Measurements from ENCODE around the gene USO1.

DNA sequence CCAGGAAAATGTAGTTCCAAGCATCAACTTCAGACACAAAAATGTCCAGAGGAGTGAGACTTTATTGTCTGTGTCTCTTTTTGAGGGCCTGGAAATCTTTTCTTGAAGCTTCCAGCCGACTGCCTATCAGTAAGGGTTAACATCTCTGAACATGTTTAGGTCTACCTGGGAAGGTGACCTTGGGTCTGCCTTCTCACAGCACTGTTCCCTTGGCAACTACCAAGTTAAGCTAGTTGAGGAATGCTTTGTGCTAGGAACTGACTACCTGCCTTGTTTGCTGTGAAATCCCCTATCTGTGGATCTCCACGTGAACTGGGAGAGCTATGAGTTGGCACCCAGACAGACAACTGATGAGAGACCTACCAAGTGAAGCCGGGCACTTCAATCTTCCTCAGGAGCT lies 96.3 kb downstream of the USO1 start:
- TF ChIP-seq CTCF (conservative IDR thresholded peaks at IDR 0.05; ENCODE audit: low read depth in 2 of 2) (no peak), EZH2 (IDR thresholded peaks at IDR 0.05; ENCODE audit: low read depth, unreplicated experiment) (no peak), REST (IDR thresholded peaks at IDR 0.05; ENCODE audit: unreplicated experiment) (no peak), CREB1 (CRISPR knock-in tag; IDR thresholded peaks at IDR 0.05; ENCODE audit: low read depth) (no peak), POLR2AphosphoS5 (IDR thresholded peaks at IDR 0.05; ENCODE audit: low read depth) (no peak), ZNF331 (CRISPR knock-in tag; IDR thresholded peaks at IDR 0.05; ENCODE audit: low read depth) (no peak), EZH2phosphoT487 (IDR thresholded peaks at IDR 0.05; ENCODE audit: unreplicated experiment) (no peak), ETS1 (IDR thresholded peaks at IDR 0.05) (no peak)
- TF ChIP-seq, protein P1, sequence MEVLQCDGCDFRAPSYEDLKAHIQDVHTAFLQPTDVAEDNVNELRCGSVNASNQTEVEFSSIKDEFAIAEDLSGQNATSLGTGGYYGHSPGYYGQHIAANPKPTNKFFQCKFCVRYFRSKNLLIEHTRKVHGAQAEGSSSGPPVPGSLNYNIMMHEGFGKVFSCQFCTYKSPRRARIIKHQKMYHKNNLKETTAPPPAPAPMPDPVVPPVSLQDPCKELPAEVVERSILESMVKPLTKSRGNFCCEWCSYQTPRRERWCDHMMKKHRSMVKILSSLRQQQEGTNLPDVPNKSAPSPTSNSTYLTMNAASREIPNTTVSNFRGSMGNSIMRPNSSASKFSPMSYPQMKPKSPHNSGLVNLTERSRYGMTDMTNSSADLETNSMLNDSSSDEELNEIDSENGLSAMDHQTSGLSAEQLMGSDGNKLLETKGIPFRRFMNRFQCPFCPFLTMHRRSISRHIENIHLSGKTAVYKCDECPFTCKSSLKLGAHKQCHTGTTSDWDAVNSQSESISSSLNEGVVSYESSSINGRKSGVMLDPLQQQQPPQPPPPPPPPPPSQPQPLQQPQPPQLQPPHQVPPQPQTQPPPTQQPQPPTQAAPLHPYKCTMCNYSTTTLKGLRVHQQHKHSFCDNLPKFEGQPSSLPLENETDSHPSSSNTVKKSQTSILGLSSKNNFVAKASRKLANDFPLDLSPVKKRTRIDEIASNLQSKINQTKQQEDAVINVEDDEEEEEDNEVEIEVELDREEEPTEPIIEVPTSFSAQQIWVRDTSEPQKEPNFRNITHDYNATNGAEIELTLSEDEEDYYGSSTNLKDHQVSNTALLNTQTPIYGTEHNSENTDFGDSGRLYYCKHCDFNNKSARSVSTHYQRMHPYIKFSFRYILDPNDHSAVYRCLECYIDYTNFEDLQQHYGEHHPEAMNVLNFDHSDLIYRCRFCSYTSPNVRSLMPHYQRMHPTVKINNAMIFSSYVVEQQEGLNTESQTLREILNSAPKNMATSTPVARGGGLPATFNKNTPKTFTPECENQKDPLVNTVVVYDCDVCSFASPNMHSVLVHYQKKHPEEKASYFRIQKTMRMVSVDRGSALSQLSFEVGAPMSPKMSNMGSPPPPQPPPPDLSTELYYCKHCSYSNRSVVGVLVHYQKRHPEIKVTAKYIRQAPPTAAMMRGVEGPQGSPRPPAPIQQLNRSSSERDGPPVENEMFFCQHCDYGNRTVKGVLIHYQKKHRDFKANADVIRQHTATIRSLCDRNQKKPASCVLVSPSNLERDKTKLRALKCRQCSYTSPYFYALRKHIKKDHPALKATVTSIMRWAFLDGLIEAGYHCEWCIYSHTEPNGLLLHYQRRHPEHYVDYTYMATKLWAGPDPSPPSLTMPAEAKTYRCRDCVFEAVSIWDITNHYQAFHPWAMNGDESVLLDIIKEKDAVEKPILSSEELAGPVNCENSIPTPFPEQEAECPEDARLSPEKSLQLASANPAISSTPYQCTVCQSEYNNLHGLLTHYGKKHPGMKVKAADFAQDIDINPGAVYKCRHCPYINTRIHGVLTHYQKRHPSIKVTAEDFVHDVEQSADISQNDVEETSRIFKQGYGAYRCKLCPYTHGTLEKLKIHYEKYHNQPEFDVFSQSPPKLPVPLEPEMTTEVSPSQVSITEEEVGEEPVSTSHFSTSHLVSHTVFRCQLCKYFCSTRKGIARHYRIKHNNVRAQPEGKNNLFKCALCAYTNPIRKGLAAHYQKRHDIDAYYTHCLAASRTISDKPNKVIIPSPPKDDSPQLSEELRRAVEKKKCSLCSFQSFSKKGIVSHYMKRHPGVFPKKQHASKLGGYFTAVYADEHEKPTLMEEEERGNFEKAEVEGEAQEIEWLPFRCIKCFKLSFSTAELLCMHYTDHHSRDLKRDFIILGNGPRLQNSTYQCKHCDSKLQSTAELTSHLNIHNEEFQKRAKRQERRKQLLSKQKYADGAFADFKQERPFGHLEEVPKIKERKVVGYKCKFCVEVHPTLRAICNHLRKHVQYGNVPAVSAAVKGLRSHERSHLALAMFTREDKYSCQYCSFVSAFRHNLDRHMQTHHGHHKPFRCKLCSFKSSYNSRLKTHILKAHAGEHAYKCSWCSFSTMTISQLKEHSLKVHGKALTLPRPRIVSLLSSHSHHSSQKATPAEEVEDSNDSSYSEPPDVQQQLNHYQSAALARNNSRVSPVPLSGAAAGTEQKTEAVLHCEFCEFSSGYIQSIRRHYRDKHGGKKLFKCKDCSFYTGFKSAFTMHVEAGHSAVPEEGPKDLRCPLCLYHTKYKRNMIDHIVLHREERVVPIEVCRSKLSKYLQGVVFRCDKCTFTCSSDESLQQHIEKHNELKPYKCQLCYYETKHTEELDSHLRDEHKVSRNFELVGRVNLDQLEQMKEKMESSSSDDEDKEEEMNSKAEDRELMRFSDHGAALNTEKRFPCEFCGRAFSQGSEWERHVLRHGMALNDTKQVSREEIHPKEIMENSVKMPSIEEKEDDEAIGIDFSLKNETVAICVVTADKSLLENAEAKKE (CRISPR knock-in tag; IDR thresholded peaks at IDR 0.05) = no peak

All from GM23338 (cell line).